HG02623 (cell line): ENCODE results near the gene PGR.
"Not testable (repeated sequence)": the region's sequence is repeated elsewhere in the genome, so short reads cannot be mapped to it uniquely, and the experiment has no call there.

Experiments used
- ATAC-seq: cut with Tn5 transposase; IDR thresholded peaks from one replicate; pipeline ENCODE4 v1.9.1; 2021; ENCODE audit warnings: moderate library complexity; ENCODE audit not compliant: unreplicated experiment

PGR gene

DNA sequence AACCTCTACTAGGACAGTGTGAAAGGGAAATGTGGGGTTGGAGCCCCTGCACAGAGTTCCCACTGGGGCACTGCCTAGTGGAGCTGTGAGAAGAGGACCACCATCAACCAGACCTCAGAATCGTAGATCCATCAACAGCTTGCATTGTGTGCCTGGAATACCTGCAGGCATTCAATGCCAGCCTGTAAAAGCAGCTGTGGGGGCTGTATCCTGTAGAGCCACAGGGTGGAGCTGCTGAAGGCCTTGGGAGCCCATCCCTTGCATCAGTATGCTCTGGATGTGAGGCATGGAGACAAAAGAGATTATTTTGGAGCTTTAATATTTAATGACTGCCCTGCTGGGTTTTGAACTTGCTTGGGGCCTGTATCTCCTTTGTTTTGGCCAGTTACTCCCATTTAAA is 46.3 kb downstream of the PGR start:
- ATAC-seq = no peak

DNA sequence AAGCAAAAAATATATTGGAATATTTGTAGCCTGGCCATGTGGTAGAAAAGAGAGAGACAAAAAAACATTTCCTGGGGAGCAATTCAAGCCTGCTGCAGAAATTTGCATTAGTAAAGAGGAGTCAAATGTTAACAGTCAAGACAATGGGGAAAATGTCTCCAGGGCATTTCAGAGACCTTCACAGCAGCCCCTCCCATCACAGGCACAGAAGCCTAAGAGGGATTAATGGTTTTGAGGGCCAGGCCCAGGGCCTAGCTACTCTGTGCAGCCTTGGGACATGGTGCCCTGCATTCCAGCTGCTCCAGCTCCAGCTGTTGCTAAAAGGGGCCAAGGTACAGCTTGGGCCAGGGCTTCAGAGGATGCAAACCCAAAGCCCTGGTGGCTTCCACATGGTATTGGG is 46.8 kb downstream of the PGR start:
- no peak for ATAC-seq

DNA sequence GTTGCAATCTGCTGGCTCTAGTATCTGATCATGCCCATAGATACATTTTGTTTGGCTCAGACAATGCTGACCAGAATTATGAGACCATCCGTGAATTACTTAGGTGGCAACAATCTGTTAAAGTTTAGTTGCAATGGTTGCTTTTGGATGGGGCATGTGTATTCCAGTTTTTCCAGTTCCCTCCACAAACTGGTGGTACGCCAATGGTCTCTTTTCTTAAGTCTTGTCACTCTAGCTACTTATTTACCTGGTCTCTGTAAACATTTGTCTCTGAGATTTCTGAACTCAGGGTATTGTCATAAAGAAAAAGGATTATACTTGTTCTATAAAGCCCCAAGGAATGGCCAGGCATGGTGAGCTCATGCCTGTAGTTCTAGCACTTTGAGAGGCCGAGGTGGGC is 65.9 kb downstream of the PGR start:
- no peak for ATAC-seq

DNA sequence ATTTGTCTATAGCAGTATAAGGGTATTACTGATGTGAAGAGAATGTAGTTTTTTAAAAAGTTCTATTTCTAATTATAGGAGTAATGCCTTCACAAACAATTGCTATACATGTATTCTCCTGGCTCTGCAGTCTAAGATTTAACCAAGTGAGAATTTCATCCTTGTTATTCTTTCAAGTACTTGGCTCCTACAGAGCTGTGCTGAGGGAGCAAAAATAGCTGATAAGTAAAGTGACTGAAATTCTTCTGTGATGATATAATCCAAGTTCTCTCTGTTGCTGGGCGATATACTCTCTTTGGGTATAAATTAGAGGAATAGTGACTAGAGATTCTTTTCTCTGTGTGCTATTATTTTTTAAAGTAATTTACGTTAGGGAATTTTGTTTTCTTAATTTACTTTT is 68.0 kb downstream of the PGR start:
- ATAC-seq = no peak

DNA sequence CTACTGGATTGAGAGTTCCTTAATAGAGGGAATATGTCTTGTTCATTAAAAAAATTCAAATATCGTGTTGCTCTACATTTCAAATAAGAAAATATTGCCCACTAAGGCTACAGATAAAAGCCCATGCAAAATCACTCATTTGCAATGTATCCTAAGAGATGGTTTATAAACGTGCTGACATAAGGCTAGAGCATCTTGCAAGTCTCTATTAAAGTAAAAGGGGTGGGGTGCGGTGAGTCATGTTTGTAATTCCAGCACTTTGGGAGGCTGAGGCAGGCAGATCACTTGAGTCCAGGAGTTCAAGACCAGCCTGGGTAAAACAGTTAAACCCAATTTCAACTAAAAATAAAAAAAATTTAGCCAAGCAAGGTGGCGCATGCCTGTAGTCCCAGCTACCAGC is 70.3 kb downstream of the PGR start:
- no peak for ATAC-seq

DNA sequence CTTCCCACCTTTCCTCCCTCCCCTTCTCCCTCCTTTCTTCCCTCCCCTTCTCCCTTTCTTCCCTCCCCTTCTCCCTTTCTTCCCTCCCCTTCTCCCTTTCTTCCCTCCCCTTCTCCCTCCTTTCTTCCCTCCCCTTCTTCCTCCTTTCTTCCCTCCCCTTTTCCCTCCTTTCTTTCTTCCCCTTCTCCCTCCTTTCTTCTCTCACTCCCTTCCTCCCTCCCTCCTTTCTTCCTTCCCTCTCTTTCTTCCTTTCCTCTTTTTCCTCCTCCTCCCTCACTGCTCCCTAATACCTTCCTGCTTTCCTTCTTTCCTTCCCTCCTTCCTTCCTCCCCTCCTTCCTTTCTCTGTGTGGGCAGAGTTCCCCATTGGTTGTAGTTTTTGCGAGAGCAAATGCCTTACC is 76.1 kb downstream of the PGR start:
- no peak for ATAC-seq

DNA sequence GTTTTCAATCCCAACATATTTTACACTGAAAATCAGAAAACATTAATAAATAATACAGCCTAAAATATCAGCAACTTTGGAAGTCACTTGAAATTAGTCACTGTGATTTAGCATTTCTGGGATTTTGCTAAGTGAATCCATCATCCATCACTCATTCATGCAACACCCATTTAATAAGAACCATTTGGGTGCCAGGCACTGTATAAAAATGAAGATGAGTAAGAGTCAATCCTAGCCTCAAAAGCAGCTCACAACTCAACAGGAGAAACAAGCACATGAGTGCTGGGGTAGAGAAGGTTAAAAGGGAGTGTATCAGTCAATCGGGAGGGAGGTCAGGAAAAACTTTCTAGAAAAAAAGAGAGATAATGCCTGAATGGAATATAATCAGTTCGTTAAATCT is 77.9 kb downstream of the PGR start:
- no peak for ATAC-seq

DNA sequence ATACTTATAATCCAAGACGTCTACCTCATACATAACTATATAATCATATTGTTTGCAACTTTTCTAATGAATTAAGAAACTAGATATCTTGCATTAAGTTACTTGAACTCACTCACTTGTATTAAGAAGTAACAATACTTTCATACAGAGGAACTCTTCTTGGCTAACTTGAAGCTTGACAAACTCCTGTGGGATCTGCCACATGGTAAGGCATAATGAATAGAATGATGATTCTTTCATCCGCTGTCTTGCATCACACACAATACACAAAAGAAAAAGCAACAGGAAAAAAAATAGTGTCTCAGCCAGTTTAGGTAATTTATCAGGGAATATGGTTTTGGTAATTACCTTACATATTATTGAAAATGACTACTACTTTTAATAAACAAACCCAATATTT is 79.8 kb downstream of the PGR start:
- ATAC-seq = no peak

DNA sequence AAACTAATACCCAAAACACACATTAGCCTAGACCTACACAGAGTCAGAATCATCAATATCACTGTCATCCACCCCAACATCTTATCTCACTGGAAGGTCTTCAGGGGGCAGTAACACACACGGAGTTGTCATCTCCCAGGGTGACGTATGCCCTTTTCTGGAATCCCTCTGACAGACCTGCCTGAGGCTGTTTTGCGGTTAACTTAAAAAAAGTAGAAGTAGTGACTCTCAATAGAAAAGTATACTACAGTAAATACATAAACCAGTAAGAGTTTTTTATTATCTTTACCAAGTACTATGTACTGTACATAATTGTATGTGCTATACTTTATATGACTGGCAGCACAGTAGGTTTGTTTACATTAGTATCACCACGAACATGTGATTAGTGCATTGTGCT is 80.5 kb downstream of the PGR start:
- ATAC-seq = no peak

DNA sequence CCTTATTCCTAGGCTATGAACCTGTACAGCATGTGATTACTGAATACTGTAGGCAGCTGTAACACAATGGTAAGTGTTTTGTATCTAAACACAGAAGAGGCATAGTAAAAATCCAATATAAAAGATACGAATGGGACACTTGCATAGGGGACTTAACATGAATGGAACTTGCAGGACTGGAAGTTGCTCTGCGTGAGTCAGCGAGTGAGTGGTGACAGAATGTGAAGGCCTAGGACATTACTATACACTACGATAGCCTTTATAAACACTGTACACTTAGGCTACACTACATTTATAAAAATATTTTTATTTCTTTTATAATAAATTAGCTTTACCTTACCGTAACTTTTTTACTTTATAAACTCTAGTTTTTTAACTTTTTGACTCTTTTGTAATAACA is 81.1 kb downstream of the PGR start:
- no peak for ATAC-seq

DNA sequence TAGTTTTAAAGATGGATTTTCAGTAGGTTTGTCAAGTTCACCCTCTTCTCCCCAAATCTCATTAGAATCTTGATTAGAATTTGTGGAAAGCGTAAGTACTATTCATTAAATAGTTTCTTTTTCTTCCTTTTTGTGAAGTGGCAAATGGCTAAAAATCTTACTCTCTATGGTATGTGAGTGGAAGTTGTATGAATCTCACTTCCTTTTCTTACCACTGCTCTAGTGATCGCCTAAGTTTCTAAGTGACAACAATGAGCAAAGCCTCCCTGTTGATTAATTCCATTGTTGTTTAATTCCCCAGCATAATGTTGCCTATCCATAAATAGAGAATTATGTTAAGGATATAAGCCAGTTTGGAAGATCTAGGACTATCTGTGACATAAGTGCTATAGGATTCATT is 82.7 kb downstream of the PGR start:
- ATAC-seq = no peak

DNA sequence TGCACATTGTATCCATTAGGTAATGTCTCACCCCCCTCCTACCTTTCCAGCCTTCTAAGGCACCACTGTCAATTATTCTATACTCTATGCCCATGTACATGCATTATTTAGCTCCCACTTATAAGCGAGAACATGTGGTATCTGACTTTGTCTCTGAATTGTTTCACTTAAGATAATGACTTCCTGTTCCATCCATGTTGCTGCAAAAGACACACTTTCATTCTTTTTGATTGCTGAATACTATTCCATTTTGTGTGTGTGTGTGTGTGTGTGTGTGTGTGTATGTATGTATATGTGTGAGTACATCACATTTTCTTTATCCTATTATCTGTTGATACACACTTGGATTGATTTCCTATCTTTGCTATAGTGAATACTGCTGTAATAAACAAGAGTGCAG is 84.2 kb downstream of the PGR start:
- ATAC-seq = no peak

DNA sequence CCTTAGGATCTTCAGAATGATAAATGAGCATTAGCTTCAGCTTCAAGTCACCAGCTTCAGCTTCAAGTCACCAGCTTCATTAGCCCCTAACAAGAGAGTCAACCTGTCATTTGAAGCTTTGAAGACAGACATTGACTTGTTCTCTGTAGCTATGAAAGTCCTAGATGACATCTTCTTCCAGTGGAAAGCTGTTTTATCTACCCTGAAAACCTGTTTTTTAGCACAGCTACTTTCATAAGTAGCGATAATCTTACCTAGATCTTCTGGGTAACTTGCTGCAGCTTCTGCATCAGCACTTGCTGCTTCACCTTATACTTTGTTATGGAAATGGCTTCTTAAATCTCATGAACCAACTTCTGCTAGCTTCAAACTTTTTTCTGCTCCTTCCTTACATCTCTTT is 85.7 kb downstream of the PGR start:
- no peak for ATAC-seq

DNA sequence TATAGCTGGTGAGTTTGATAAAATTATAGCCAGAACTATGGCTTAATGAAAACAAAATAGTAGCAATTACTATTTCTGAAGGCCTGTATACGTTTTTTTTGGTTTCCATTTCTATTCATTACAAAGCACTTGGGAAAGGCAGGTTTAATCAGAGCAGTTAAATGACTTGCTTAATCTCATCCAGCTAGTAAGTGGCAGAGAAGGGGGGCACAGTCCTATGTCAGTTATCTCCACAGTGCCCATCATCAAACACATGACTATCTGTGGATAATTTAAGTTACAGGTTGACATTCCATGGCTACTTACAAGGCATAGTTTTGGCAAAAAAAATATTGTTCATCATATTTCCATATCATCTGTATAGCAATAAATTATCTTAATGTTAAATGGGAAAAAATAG is 93.7 kb downstream of the PGR start:
- no peak for ATAC-seq

DNA sequence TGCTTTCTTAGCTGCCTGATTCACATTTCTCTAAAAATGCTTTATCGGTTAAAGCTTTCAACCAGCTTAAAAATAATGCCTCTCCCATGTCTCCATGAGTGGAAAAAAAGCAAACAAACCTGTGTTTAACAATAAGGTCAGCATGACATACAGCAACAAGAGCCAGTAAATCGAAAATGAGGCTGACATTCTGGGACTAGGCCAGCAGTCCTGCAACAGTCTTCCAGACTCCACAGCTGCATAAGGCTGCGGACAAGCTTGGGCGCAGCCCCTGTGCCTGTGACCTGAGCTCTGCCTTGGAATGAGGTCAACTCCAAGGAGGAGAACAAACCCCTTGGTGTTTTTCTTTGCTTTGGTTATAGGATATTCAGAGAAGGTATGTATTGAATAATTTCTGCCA is 95.5 kb downstream of the PGR start:
- ATAC-seq = no peak

DNA sequence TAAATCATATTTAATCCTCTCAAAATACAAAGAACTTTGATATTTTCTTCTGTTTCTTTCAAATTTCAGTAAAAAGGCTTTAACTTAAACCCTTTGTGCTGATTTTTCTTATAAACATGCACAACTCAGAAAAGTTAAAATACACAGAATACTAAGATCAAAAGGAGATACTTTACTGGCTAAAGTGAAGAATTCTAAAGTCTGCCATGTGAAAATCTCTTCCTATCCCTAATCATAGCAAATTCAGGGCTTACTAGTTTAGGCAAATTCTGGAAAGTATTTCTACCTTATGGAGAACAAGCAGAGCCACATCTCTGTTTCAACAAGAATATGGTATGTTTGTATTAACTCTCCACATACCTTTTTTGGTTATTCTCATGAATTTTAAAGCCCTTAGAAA is 96.6 kb downstream of the PGR start:
- no peak for ATAC-seq

DNA sequence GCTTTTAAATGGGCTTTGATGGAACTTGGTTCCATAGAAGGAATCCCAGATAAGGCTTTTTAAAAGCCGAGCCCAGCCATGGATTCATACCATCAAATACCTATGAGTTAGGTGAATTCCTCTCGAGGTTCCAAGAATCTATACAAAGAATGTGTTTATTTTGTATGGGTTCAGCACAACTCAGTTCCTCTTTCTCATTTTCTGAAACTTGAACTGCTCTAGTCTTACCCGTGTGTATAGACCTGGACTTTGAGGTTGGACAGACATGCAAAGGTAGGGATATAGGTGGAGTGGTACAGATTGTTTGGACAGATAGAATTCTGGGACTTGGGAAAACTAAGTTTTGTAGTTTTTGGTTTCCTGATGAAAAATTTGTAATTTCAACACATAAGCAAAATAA is 97.9 kb downstream of the PGR start:
- no peak for ATAC-seq

DNA sequence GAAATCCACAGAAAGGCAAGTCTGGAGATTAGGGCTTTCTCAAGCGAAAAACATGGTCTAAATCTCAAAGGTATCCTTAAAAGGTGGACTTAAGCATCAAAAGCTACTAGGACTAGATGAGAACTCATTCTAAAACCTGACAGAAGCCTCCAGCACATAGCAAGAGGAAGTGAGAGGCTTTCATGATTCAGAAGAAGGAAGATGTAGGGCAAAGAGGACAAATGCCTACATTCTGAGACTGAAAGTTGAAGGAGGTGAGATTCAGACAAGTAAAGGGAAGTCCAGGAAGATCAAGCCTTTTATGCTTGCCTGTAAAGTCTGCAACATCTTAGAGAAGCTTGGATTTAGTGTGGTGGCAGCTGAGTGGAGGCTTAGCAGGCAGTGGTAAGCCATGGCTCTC is 98.9 kb downstream of the PGR start:
- no peak for ATAC-seq

DNA sequence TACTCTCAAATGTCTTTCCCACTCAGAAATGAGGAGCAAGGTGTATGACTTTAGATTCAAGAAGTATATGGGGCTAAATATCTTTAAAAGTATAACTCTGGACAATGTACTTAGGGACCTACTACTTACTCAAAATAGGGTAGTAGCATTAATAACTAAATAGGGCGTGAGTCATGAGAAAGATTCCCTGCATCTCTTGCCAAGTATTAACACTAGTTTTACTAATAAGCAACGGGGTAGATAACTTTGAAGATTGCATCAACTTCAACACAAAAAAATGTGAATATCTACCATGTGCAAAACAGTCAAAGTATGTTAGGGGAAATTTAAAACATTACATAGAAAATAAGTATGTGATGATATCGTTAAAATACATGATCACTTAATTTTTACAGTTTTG is 99.6 kb downstream of the PGR start:
- ATAC-seq = no peak

DNA sequence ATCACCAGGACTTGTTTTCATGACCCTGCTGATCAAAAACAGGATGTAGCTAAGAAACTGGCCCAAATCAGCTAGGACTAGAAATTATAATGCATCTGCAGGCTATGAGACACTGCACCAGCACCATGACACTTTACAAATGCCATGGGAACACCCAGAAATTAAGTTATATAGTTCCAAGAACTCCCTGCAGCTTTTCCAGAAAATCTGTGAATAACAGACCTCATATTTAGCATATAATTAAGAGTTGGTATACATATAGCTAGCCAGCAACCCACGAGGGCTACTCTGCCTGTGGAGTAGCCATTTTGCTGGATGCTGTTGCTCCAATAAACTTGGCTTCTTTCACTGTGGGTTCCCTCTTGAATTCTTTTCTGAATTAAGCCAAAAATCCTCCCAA is 101.0 kb downstream of the PGR start:
- no peak for ATAC-seq

DNA sequence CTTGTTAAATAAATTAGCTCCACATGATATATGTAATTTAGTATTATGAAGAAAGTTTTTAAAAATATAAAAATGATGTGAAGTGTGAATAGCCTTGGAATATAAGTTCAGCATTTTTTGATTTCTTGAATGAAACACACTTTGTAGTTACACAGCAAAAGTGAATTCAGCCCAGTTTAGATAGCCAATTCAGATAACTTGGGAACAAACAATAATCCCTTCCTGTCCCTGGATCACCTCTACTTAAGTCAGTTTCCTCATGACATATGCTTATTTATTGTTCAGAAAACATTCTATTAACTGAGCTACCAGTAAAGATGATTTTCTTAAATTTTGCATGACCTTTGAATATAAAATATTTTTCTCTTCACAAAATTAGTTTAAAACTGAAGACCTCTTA is 107.4 kb downstream of the PGR start:
- ATAC-seq = no peak

DNA sequence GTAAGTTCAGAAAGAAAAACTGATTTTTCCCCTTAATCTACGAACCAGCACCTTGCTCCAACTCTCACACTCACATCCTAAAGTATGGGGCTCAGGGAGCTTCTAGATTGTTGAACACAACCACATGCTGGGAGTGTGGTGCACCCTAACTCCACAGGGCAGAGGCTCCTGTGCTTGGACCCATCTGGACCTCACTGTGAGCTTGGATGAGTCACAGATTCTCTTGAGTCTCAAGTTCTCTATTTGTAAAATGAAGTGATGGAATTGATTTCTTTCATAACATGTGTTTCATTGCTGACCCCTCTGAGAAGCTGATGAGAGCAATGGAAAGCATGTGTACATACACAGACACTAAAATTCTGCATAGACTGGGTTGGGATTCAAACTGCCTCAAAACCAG is 109.7 kb downstream of the PGR start:
- no peak for ATAC-seq

DNA sequence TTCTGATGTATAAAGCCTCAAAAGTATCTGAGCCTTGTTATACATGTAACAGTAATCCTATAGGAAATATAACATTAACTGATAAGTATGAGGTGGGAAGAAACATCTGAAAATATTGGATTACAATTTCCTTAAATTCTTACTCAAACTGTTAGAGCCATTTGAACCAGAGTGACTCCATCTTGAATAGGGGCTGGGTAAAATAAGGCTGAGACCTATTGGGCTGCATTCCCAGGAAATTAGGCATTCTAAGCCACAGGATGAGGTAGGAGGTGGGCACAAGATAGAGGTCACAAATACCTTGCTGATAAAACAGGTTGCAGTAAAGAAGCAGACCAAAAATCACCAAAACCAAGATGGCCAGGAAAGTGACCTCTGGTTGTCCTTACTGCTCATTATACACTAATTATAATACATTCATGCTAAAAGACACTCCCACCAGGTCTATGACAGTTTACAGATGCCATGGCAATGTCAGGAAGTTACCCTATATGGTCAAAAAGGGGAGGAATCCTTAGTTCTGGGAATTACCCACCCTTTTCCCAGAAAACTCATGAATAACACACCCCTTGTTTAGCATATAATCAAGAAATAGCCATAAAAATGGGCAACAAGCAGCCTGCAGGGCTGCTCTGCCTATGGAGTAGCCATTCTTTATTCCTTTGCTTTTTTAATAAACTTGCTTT is 114.9 kb downstream of the PGR start:
- ATAC-seq = no peak

DNA sequence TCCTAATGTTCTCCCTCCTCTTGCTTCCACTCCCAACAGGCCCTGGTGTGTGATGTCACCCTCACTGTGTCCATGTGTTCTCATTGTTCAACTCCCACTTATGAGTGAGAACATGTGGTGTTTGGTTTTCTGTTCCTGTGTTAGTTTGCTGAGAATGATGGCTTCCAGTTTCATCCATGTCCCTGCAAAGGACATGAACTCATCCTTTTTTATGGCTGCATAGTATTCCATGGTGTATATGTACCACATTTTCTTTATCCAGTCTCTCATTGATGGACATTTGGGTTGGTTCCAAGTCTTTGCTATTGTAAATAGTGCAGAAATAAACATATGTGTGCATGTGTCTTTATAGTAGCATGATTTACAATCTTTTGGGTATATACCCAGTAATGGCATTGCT is 115.9 kb downstream of the PGR start:
- ATAC-seq = not testable (repeated sequence)
